ENCODE results near the gene ERN1.
A peak's percentile ranks its signal among the peaks of the same experiment; 100 is the strongest.

Gene ERN1

DNA sequence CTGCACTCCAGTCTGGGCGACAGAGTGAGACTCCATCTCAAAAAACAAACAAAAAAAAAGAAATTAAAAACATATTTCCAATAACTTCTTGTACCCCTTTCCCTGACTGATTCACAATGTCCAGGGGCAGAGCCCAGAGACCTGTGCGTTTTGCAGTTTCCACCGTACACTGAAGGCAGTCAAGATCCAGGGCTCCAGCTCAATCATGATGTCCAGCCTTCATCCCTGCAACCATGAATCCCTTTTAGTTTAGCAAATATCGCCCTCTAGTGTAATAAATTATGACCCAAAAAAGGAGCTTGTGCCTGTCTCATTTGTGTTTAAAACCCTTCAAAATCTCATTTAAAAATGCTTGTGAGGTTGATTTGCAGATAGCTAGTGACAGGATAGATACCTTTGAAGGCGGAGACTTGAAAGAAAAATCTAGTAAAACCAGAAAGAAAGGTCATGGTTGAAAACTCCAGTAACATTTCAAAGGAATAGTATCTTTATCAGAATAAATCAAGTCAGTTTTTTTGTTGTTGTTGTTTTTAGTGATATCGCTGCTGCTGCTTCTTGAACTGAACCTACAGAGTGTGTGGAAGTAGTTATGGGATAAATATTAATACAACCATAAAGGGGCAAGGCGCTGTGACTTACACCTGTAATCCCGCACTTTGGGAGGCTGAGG, 3.7 kb upstream of the ERN1 start:
- Mint-ChIP-seq H3K27ac (peak overlapping the region in 1 of 3 experiments; percentile 54), H3K9me3 (no peaks in the 10 kb centered on the region), H3K36me3 (ENCODE audit: low read depth) (no peaks in the 10 kb centered on the region), H3K4me1 (peaks cover 17% of the 10 kb centered on the region), H3K4me3 (peak overlapping the region in 2 of 3 experiments; percentile 28 to 65), H3K27me3 (ENCODE audit: low read depth) (peaks cover 5% of the 10 kb centered on the region)
- TF ChIP-seq, protein P1, sequence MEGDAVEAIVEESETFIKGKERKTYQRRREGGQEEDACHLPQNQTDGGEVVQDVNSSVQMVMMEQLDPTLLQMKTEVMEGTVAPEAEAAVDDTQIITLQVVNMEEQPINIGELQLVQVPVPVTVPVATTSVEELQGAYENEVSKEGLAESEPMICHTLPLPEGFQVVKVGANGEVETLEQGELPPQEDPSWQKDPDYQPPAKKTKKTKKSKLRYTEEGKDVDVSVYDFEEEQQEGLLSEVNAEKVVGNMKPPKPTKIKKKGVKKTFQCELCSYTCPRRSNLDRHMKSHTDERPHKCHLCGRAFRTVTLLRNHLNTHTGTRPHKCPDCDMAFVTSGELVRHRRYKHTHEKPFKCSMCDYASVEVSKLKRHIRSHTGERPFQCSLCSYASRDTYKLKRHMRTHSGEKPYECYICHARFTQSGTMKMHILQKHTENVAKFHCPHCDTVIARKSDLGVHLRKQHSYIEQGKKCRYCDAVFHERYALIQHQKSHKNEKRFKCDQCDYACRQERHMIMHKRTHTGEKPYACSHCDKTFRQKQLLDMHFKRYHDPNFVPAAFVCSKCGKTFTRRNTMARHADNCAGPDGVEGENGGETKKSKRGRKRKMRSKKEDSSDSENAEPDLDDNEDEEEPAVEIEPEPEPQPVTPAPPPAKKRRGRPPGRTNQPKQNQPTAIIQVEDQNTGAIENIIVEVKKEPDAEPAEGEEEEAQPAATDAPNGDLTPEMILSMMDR (IDR thresholded peaks at IDR 0.05; ENCODE audit: unreplicated experiment in 3 of 3): peak; percentile 67 to 75 (median 69)

DNA sequence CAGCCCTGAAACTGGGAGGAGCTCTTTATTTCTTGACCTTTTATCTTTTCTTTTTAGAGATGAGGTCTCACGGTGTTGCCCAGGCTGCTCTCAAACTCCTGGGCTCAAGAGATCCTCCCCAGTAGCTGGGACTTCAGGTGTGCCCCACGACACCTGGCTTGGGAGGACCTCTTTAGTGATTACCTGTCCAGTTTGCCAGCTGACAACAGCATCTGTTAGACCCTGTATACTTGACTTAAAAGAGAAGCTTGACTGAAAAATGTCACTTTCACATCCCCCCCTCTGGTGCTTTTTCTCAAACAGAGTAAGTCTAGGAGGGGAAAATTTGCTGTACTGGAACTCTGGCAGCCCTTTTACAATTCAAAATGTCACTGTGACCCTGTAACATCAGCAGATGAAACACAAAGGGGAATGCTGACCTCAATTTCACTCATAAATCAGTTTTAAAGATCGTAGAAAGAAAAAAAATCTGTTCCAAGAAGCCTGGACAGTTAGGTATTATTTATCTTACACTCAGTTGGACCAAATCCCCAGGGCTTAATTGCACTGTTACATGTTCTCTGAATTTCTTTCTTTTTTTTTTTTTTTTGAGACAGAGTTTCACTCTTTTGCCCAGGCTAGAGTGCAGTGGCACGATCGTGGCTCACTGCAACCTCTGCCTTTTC, 1.8 kb upstream of the ERN1 start:
- no peaks in the 10 kb centered on the region for H3K9me3 Mint-ChIP-seq

DNA sequence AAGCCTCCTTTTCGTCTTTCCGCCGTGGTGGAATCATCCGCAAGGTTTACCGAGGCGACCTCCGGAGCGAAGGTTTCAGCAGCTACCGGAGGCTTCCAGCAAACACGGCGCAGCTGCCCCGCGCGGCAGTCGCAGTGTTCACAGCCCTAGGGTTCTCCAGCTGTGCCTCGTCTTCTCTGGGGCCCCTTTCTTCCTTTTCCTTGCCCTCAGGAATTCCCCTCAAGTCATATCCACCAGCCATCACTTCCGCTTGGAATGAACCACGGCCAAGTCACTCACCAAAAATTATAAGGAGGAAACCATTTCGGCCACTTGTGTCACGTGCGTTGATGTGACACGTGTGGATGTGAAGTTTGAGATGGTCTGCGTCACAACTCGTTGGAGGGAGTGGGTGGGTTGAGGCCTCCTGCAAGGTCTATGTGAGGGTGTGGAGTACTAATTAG, 636 bp upstream of the ERN1 start:
- Mint-ChIP-seq H3K36me3 (ENCODE audit: low read depth) (no peaks in the 10 kb centered on the region), H3K27me3 (ENCODE audit: low read depth) (peaks cover 5% of the 10 kb centered on the region), H3K4me1 (peaks cover 29% of the 10 kb centered on the region), H3K27ac (peak overlapping the region; percentile 94 to 98 (median 97)), H3K4me3 (peak overlapping the region; percentile 82 to 88 (median 86)), H3K9me3 (no peaks in the 10 kb centered on the region)
- TF ChIP-seq, protein P1 (IDR thresholded peaks at IDR 0.05; ENCODE audit: unreplicated experiment in 3 of 3): no peak

More for the DNA sequence above, 1.8 kb upstream of the ERN1 start:
- TF ChIP-seq, protein P1 (IDR thresholded peaks at IDR 0.05; ENCODE audit: unreplicated experiment in 3 of 3): no peak
- peaks cover 22% of the 10 kb centered on the region for H3K4me1 Mint-ChIP-seq
- H3K27me3 Mint-ChIP-seq (ENCODE audit: low read depth): peaks cover 5% of the 10 kb centered on the region
- no peak overlapping the region for H3K4me3 Mint-ChIP-seq
- H3K27ac Mint-ChIP-seq: peak overlapping the region in 2 of 3 experiments; percentile 94 to 97
- H3K36me3 Mint-ChIP-seq (ENCODE audit: low read depth): no peaks in the 10 kb centered on the region

DNA sequence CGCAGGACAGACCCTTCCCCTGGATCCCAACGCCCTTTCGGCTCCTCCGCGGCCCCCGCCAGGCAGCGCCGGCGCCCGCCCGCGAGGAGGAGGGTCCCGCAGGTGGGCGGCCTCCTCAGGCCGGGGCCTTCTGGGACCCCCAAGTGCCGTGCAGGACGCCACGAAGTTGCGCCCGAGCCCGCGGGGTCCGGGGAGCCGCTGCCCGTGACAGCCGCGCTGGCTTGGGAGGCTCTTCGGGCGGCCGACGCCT, 504 bp downstream of the ERN1 start:
- Mint-ChIP-seq H3K9me3 (no peaks in the 10 kb centered on the region), H3K27me3 (ENCODE audit: low read depth) (peaks cover 5% of the 10 kb centered on the region)

DNA sequence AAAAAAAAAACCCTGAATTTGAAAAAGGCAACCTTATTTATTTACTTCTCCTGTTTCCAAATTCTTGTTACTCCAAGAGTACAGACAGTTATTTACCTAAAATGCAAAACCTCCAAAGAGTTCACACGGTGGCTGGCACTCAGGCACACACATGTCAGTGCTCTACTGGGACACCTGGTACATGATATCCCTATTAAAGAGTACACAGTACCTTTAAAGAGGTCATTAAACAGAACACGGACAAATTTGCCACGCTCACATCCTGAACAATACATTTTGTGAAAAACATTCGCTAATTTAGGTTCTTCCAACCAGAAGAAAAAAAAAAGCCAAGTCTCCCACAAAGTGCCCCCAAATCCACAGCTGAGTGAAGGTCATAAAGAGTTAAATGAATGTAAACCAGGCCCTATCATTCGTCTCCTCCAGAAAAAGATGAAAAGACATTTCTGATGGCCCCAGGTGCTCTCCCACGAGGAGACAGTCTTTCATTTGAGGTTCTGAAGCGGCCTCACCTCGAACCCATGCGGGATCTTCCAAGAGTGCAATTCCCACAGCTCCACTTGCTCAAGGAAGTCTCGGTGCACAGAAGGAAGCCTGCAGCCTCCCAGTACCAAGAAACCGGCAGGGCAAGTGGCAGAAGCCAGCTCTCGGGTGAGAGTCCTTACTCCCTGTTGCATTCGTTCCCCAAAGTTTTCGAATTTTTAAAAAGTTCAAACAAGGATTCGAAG, 993 bp downstream of the ERN1 start:
- peaks cover 5% of the 10 kb centered on the region for H3K27me3 Mint-ChIP-seq (ENCODE audit: low read depth)
- TF ChIP-seq, protein P1 (IDR thresholded peaks at IDR 0.05; ENCODE audit: unreplicated experiment in 3 of 3): no peak
- no peaks in the 10 kb centered on the region for H3K36me3 Mint-ChIP-seq (ENCODE audit: low read depth)
- H3K4me3 Mint-ChIP-seq: peak overlapping the region; percentile 87 to 95 (median 88)
- peak overlapping the region; percentile 82 to 94 (median 89) for H3K27ac Mint-ChIP-seq
- no peaks in the 10 kb centered on the region for H3K9me3 Mint-ChIP-seq
- H3K4me1 Mint-ChIP-seq: peaks cover 29% of the 10 kb centered on the region

More for the DNA sequence above, 504 bp downstream of the ERN1 start:
- Mint-ChIP-seq H3K4me1 (peaks cover 29% of the 10 kb centered on the region), H3K27ac (peak overlapping the region in 1 of 3 experiments; percentile 89), H3K4me3 (peak overlapping the region; percentile 87 to 95 (median 88)), H3K36me3 (ENCODE audit: low read depth) (no peaks in the 10 kb centered on the region)
- TF ChIP-seq, protein P1 (IDR thresholded peaks at IDR 0.05; ENCODE audit: unreplicated experiment in 3 of 3): no peak

All from nephron (organoid).